ENCODE measurements around the gene SEMA4D.

- TF ChIP-seq, protein P1, sequence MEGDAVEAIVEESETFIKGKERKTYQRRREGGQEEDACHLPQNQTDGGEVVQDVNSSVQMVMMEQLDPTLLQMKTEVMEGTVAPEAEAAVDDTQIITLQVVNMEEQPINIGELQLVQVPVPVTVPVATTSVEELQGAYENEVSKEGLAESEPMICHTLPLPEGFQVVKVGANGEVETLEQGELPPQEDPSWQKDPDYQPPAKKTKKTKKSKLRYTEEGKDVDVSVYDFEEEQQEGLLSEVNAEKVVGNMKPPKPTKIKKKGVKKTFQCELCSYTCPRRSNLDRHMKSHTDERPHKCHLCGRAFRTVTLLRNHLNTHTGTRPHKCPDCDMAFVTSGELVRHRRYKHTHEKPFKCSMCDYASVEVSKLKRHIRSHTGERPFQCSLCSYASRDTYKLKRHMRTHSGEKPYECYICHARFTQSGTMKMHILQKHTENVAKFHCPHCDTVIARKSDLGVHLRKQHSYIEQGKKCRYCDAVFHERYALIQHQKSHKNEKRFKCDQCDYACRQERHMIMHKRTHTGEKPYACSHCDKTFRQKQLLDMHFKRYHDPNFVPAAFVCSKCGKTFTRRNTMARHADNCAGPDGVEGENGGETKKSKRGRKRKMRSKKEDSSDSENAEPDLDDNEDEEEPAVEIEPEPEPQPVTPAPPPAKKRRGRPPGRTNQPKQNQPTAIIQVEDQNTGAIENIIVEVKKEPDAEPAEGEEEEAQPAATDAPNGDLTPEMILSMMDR (IDR thresholded peaks at IDR 0.05), result no peak
- TF ChIP-seq POLR2AphosphoS5 (IDR thresholded peaks at IDR 0.05), result no peak
- no peak for TF ChIP-seq POLR2A (IDR thresholded peaks at IDR 0.05)
- TF ChIP-seq EP300 (IDR thresholded peaks at IDR 0.05), result no peak
Measured at GRCh38 chr9:89453452-89453851, 44.5 kb downstream of the SEMA4D start.
